PC-9 (cell line): Measurements from ENCODE around the gene CLMN. TPM values are rescaled to one million over a fixed set of nuclear protein-coding genes. Genes with fewer than 3 reads are reported as not detected.

Experiments
- BruUV-seq: library from RNA; stranded (reverse); fragments of 400-500 nt; replicated peaks from 2 replicates; lab custom pipeline; 2021; lab: Mats Ljungman, UMichigan
- CTCF ChIA-PET: fragments of 300-600 bp; sonication (Branson Sonifier 250); formaldehyde crosslinking; loops from one replicate; lab custom pipeline; 2022; ENCODE audit warnings: antibody characterized with exemption; lab: Charles Lee
- POLR2A ChIA-PET: fragments of 300-600 bp; sonication (Branson Sonifier 250); formaldehyde crosslinking; loops from one replicate; lab custom pipeline; 2022; ENCODE audit warnings: antibody characterized with exemption; ENCODE audit not compliant: unreplicated experiment; lab: Charles Lee
- DNase-seq, 2 experiments: peaks; one replicate each; pipeline versions ENCODE4 v3.0.0 to v3.0.0-alpha.2; 2015 to 2022; ENCODE audit warnings: mixed read lengths in 1 of 2
- H2AFZ ChIP-seq: fragments of 200-600 bp; sonication (generic); 2 replicates; pipeline ENCODE4 v1.8.1; 2017; ENCODE audit warnings: antibody characterized with exemption
- H3F3A ChIP-seq: fragments of 200-600 bp; sonication (generic); 2 replicates; pipeline ENCODE4 v1.8.1; 2017; ENCODE audit warnings: antibody characterized with exemption, mild to moderate bottlenecking, low read depth; ENCODE audit not compliant: insufficient read depth
- H3K27ac ChIP-seq: fragments of 200-600 bp; sonication (generic); 2 replicates; pipeline ENCODE4 v1.6.1; 2016; ENCODE audit warnings: mixed run types
- H3K27me3 ChIP-seq: fragments of 200-600 bp; sonication (generic); 2 replicates; pipeline ENCODE4 v1.6.1; 2016; ENCODE audit warnings: low read depth, mixed run types; ENCODE audit not compliant: insufficient read depth
- H3K36me3 ChIP-seq: fragments of 200-600 bp; sonication (generic); 2 replicates; pipeline ENCODE4 v1.6.1; 2016; ENCODE audit warnings: low read depth, mixed run types
- H3K4me1 ChIP-seq: fragments of 200-600 bp; sonication (generic); replicated peaks from 2 replicates; pipeline ENCODE4 v1.6.1; 2016; ENCODE audit warnings: mixed run types; ENCODE audit not compliant: insufficient read depth
- H3K4me2 ChIP-seq: fragments of 200-600 bp; sonication (generic); 2 replicates; pipeline ENCODE4 v1.6.1; 2017; ENCODE audit warnings: mixed run types
- H3K4me3 ChIP-seq: fragments of 200-600 bp; sonication (generic); 2 replicates; pipeline ENCODE4 v1.6.1; 2016; ENCODE audit warnings: mixed run types
- H3K79me2 ChIP-seq: fragments of 200-600 bp; sonication (generic); 2 replicates; pipeline ENCODE4 v1.6.1; 2017; ENCODE audit warnings: low read depth, mixed run types
- H3K9me2 ChIP-seq: fragments of 200-600 bp; sonication (generic); 2 replicates; pipeline ENCODE4 v1.8.1; 2017; ENCODE audit warnings: mild to moderate bottlenecking; ENCODE audit not compliant: insufficient read depth
- H3K9me3 ChIP-seq: fragments of 200-600 bp; sonication (generic); 2 replicates; pipeline ENCODE4 v1.8.1; 2016; ENCODE audit warnings: low read depth; ENCODE audit not compliant: insufficient read depth
- H4K20me1 ChIP-seq: fragments of 200-600 bp; sonication (generic); 2 replicates; pipeline ENCODE4 v1.8.1; 2017; ENCODE audit not compliant: insufficient read depth
- EZH2 ChIP-seq: fragments of 200-600 bp; sonication (generic); IDR thresholded peaks from 2 replicates; pipeline ENCODE4 v1.8.0; 2017; ENCODE audit warnings: antibody characterized with exemption, low read depth
- intact Hi-C: fragments of 100-400 bp; cut with micrococcal nuclease; formaldehyde crosslinking; loops from one replicate; pipeline ENCODE4 v1.10.0; 2022; ENCODE audit not compliant: unreplicated experiment
- total RNA-seq: library from RNA; stranded (reverse); gene quantifications from 2 replicates; pipeline ENCODE4 v1.2.3, GENCODE V29; 2021
- TF ChIP-seq, protein P1 (sequence below): fragments of 200-600 bp; sonication (generic); conservative IDR thresholded peaks from 2 replicates; pipeline ENCODE4 v1.6.1; 2017; ENCODE audit warnings: mixed run types, antibody characterized with exemption, mild to moderate bottlenecking, moderate library complexity

Gene CLMN
- total RNA-seq, 1 experiment from 2014 or later: 15.8 TPM

DNA sequence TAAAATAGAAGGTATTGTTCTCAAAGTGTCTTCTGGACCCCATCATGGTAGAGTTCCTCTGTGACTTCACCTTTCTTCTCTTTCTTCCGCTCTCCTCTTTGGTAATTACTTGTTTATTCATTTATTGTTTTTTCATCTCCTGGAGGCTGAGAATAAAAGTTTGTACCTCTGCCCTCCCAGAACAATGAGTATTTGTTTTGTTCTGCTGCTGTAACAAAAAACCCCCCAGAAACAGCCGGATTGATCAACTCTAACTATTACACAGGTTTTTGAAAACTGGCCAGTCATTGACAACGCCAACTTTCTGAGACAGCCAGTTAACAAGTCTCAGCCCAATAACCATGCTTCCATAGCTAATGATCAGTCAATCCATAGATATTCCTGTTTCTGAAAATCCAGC is 154.2 kb downstream of the CLMN start:
- Histone ChIP-seq H3K36me3 (no peaks in the 10 kb centered on the region), H4K20me1 (no peaks in the 10 kb centered on the region), H3K4me1 (no peaks in the 10 kb centered on the region), H2AFZ (no peak overlapping the region), H3K79me2 (no peaks in the 10 kb centered on the region), H3K4me3 (no peak overlapping the region), H3K9me3 (no peaks in the 10 kb centered on the region), H3K27ac (no peak overlapping the region), H3K4me2 (no peak overlapping the region), H3F3A (no peaks in the 10 kb centered on the region), H3K27me3 (no peaks in the 10 kb centered on the region), H3K9me2 (no peaks in the 10 kb centered on the region)
- no peak for DNase-seq
- ChIA-PET CTCF (no interaction called here), POLR2A (no interaction called here)
- intact Hi-C loops: no loop called here
- BruUV-seq: no TSS peak
- TF ChIP-seq, protein P1, sequence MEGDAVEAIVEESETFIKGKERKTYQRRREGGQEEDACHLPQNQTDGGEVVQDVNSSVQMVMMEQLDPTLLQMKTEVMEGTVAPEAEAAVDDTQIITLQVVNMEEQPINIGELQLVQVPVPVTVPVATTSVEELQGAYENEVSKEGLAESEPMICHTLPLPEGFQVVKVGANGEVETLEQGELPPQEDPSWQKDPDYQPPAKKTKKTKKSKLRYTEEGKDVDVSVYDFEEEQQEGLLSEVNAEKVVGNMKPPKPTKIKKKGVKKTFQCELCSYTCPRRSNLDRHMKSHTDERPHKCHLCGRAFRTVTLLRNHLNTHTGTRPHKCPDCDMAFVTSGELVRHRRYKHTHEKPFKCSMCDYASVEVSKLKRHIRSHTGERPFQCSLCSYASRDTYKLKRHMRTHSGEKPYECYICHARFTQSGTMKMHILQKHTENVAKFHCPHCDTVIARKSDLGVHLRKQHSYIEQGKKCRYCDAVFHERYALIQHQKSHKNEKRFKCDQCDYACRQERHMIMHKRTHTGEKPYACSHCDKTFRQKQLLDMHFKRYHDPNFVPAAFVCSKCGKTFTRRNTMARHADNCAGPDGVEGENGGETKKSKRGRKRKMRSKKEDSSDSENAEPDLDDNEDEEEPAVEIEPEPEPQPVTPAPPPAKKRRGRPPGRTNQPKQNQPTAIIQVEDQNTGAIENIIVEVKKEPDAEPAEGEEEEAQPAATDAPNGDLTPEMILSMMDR: no peak
- TF ChIP-seq EZH2: no peak

DNA sequence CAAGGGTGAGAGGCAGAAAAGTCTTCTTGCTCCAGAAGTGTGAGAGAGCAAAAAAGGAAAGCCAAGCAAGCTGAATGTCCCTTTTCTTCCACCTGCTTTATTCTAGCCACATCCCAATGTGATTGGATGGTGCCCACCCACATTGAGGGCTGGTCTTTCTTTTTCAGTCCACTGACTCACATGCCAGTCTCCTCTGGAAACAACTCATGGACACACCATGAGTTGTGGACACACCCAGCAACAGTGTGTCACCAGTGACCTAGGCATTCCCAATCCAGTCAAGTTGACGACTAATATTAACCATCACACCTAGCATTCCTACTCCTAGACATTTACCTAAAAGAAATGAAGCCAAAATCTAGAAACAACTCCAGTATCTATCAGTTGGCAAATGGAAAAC is 155.2 kb downstream of the CLMN start:
- H4K20me1 ChIP-seq: no peaks in the 10 kb centered on the region
- no peak overlapping the region for H3K27ac ChIP-seq
- intact Hi-C loops: no loop called here
- H2AFZ ChIP-seq: no peak overlapping the region
- H3K79me2 ChIP-seq: no peaks in the 10 kb centered on the region
- TF ChIP-seq, protein P1: no peak
- no peak for TF ChIP-seq EZH2
- ChIA-PET POLR2A (no interaction called here), CTCF (no interaction called here)
- H3K4me3 ChIP-seq: no peak overlapping the region
- H3K27me3 ChIP-seq: no peaks in the 10 kb centered on the region
- no peaks in the 10 kb centered on the region for H3K9me3 ChIP-seq
- no peaks in the 10 kb centered on the region for H3F3A ChIP-seq
- DNase-seq: no peak
- no TSS peak for BruUV-seq
- no peaks in the 10 kb centered on the region for H3K4me1 ChIP-seq
- H3K9me2 ChIP-seq: no peaks in the 10 kb centered on the region
- H3K36me3 ChIP-seq: no peaks in the 10 kb centered on the region
- H3K4me2 ChIP-seq: no peak overlapping the region

DNA sequence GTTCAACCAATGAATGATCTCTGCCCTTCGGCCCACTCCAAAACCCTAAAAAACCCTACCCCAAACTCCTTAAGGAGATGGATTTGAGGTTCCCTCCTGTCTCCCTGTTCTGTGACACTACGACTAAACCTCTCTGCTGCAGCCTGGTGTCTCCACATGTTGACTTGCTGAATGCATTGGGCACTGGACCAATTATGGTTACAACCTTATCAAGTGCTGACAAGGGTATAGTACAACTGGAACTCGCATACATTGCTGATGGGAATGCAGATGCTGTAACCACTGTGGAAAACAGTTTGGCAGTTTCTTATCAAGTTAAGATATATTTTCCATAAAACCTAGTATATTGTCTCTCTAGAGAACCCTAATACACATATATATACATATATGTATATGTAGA is 156.0 kb downstream of the CLMN start:
- Histone ChIP-seq H3K4me2 (no peak overlapping the region), H3K27ac (no peak overlapping the region), H3K36me3 (no peaks in the 10 kb centered on the region), H3K9me2 (no peaks in the 10 kb centered on the region), H3F3A (no peaks in the 10 kb centered on the region), H4K20me1 (no peaks in the 10 kb centered on the region), H3K4me1 (no peaks in the 10 kb centered on the region), H2AFZ (no peak overlapping the region), H3K79me2 (peaks cover 3% of the 10 kb centered on the region; the same call in 1 of the 2 replicates), H3K27me3 (no peaks in the 10 kb centered on the region), H3K4me3 (no peak overlapping the region), H3K9me3 (no peaks in the 10 kb centered on the region)
- DNase-seq: no peak
- TF ChIP-seq EZH2: no peak
- TF ChIP-seq, protein P1: no peak
- intact Hi-C loops: no loop called here
- ChIA-PET POLR2A (no interaction called here), CTCF (no interaction called here)
- no TSS peak for BruUV-seq
